G401.6 (cell line): ENCODE results near the gene PTCRA.
A peak's percentile ranks its signal among the peaks of the same experiment; 100 is the strongest.
"Not testable (repeated sequence)": the region's sequence is repeated elsewhere in the genome, so short reads cannot be mapped to it uniquely, and the experiment has no call there.

Experiments used
- FAIRE-seq: peaks from 2 replicates; lab custom pipeline; 2012; peaks lifted over from hg19 to GRCh38; lab: Jason Lieb, UNC

The PTCRA gene

DNA sequence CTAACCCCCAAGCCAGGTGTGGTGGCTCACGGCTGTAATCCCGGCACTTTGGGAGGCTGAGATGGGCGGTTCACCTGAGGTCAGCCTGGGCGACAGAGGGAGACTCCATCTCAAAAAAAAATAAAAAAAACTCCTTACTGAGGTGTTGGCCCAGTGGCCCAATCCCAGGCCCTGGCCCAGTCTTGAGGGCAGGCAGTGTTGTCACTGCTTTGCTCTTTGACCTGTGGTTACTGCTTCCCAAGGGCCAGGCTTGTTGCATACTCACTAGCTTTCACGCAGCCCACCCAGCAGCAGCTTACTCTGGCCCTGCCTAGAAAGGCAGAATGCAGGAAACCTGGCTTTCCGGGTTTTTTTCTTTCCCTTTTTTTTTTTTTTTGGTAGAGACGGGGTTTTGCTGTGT is 26.6 kb downstream of the PTCRA start:
- FAIRE-seq, result no peak

DNA sequence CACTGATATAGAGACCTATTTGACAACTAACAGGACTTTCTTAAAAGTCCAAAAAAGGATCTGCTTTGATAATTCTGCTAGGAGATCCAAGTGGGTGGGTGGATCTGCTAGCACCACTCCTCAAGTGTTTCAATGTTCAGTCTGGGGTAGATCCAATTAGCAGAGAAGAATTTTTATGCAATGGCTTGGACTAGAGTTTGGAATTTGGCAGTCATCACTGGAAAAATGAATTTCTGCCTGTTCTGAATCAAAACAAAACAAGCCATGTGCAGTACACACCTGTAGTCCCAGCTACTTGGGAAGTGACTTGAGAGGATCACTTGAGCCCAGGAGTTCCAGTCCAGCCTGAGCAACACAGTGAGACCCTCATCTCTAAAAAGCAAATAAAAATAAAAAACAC is 32.1 kb downstream of the PTCRA start:
- no peak for FAIRE-seq

DNA sequence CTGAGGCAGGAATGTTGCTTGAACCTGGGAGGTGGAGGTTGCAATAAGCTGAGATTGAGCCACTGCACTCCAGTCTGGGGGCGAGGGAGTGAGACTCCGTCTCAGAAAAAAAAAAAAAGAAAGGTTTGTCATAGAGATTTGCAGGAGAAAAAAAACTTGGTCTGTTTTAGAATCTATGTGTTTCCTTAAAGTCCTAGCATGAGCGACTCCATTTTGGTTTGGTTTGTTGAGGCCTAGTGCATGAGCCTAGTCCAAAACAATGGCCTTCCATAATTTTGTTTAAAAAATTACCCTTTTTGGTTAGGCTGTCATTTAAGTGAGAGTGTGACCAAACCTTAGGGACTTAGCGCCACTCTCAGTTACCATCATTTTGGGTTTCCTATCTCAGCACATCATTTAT is 36.5 kb downstream of the PTCRA start:
- FAIRE-seq, result no peak

DNA sequence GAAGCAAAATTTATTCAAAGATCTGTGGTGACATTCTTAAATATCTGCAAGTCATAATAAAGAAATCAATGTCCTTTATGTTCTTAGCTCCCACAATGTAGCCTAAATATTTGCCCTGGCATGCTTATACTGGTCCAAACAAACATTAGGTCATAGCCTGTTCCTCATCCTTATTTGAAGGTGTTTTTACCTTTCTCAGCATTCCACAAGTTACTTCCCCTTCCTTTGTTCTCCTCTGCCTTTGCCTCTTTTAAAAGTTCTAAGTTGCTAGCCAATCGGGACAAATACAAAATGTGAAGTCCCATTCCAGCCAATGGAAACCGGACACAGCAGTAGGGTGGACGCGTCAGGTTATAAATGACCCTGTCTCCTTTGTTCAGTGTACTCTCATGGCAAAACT is 38.6 kb downstream of the PTCRA start:
- FAIRE-seq, result not testable (repeated sequence)

DNA sequence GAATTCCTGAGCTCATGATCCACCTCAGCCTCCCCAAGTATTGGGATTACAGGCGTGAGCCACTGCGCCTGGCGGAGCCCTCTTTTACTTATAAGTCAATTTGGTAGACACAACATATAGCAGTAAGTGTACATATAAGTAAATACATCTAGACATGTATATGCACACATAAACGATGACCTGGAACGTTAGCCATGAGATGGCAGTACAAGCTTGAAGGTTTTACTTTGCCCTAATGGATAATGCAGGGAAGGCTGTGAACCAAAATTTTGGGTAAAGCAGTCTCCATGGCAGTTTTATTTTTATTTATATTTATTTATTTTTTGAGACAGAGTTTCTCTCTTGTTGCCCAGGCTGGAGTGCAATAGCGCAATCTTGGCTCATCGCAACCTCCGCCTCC is 42.3 kb downstream of the PTCRA start:
- FAIRE-seq, result no peak

DNA sequence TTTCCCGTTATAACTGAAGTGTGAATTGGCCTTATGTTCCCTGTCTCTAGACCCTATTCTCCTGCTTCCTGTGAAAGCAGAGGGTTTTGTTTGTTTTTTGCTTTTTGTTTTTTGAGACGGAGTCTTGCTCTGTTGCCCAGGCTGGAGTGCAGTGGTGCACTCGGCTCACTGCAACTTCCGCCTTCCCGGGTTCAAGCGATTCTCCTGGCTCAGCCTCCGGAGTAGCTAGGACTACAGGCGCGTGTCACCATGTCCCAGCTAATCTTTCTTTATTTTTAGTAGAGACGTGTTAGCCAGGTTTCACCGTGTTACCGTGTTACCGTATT is 44.0 kb downstream of the PTCRA start:
- no peak for FAIRE-seq

DNA sequence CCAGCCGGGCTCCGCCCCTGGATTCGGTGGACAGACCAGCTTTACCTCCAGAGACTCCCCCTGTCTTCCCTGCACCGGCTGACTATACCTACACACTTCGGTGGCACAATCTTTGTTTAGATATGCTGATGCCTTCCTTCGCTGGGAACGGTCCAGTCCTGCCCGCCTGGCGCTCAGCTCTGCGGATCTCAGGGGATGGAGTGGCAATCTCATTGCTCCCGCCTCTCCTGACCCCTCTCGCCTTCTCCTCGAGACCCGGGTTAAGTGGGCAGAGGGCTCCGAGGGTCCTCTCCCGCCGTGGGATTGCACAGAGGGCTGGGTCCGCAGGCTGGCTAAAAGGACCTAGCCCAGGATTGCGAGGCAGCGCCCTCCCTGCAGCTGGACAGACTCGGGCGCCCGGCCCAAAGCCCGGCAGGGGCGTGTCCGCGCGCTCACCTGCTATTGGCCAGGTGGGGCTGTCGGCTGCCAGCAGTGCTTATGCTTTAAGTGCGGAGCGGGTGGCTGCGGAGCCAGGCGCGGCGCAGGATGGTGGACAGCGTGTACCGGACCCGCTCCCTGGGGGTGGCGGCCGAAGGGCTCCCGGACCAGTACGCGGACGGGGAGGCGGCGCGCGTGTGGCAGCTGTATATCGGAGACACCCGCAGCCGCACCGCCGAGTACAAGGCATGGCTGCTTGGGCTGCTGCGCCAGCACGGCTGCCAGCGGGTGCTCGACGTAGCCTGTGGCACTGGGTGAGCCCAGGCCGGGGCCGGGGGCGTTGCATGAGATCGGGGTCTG is 44.6 kb downstream of the PTCRA start, which contains the start of gene GNMT:
Gene GNMT, plus strand, starts transcription at position 512 of the 777 bp plus-strand sequence. Its CDS starts 14 bp downstream, at position 526.
- no peak for FAIRE-seq

DNA sequence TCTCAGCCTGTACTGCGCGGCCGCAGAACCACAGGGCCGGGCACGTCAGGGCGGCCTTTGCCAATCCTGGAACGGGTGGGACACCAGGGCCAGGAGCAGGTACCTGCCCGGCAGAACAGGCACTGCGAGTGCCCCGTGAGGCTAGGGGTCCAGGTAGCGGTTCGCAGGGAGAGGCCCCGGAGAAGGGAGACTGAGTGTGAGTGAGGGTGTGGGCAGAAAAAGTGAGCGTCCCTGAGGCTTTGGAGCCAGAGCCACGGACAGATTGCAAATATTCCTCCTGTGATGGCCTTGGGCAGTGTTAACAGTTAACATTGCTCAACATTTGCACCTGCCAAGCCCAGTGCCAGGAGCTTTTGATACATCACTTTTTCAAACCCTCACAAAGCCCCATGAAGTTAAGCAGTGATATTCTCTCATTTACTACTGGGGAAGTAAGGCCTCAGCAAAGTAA is 45.2 kb downstream of the PTCRA start:
- FAIRE-seq, result no peak

DNA sequence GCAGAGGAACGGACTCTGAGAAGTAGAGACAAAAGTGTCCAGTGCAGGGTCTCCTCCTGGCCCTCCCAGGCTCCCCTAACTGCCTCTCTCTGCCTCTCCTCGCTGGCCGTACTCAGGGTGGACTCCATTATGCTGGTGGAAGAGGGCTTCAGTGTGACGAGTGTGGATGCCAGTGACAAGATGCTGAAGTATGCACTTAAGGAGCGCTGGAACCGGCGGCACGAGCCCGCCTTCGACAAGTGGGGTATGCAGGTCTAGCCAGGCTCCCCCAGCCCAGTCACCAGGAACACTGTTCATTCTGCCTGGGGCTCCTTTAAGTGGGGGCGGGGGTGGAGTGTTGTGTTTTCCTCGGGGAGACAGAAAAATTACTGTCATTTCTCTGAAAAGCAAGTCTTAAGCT is 46.2 kb downstream of the PTCRA start:
- no peak for FAIRE-seq

DNA sequence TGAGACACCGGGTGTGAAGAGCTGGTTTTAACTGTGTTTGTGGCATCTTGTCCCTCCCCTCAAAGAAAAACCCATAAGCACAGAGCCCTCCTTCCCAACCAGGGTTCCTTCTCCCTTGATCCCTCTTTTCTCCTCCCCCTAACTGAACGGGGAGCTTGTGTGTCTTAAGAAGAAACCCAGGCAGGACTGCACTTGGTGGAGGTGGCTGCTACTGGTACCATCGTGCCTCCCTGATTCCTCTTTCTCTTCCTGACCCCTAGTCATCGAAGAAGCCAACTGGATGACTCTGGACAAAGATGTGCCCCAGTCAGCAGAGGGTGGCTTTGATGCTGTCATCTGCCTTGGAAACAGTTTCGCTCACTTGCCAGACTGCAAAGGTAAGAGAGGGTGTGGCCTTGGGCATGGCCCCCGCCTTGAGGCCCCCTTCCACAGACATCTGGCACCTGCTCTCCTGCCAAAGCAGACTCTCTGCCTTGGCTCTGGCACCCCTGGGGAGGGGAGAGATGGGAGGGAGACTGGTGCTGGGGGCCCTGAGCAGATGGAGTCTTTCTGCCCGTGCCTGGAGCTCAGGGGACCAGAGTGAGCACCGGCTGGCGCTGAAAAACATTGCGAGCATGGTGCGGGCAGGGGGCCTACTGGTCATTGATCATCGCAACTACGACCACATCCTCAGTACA is 46.8 kb downstream of the PTCRA start:
- FAIRE-seq, result no peak

DNA sequence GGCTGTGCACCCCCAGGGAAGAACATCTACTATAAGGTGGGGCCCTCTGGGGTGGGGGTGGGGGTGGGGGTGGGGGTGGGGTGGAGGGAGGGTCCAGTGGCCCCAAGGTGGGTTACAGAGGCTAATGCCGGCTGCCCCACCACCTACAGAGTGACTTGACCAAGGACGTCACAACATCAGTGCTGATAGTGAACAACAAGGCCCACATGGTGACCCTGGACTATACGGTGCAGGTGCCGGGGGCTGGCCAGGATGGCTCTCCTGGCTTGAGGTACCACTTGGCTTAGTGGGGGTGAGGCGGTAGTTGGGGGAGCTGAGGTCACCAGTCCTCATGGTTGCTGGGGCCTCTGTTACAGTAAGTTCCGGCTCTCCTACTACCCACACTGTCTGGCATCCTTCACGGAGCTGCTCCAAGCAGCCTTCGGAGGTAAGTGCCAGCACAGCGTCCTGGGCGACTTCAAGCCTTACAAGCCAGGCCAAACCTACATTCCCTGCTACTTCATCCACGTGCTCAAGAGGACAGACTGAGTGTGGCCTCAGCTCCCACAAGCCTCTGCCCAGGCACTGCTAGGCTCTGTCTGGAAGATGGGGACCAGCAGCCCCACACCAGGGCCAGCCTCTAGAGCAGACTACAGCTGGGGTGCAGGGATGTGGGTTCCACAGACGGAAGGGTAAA is 47.5 kb downstream of the PTCRA start:
- no peak for FAIRE-seq

DNA sequence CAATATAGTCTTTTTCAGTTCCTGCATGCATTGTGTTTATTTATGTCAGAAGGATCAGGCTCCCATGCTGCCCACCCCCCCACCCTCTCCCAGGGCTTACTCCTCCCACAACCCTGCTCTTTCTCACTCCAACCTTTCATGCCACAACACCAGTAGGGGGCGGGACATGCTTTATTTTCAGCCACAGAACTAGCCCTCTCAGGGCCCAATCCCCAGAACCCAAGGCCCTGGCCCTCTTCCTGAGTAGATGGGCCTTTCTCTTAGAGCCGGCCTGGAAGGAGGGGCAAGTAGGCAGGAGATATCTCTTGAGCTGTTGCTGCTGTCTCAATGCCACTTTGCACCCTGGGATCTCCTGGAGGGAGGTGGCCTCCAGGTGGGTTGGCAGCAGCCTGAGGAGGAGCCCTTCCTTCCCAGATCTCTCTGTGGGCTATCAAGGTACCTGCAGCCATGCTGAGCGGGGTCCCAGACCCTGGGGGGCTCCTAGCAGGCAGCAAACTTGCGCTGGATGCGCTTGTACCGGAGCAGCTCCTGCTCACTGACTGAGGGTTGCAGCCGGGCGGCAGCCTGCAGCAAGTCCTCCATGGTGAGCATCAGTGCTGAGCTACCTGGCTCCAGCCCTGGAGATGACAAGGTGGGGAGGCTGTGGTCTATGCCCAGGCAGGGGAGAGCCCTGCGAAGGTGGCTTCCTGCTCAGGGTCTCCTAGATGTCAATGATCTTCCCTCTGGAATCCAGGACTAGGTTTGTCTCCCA is 48.2 kb downstream of the PTCRA start:
- FAIRE-seq, result peak; percentile 46

DNA sequence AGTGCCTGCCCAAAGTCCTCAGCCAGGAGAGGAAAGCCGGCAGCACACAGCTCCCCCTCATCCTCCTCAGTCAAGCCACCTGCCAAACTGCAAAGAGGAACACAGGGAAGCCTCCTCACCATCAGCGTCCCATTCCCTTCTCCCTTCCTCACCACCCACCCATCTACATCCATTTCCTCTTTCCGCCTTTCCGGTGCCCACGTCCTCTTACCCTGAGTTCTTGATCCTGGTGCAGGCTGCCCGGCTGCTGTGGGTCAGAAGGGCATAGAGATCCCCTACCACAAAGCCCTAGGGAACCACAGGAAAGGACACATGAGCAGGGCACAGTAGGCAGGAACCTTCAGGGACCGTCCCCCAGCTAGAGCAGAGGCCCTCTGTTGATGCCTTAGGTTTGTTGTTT is 50.7 kb downstream of the PTCRA start:
- FAIRE-seq, result no peak

DNA sequence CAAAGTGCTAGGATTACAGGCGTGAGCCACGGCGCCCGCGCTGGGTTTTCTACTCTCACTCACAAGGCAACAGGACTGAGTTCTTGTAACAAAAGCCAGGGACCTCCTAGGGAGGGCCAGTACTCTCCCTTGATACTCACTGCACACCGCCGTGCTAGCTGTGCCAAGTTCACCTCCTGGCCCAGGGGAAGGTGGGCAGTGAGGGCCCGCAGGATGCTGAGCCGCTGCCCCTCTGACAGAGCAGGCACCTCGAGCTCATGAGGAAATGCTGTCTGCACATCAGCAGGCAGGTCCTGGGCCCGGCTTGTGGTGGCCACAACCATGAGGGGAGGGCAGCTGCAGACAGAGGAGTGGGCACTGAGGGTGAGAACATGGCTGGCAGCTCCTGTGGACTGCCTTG is 51.4 kb downstream of the PTCRA start:
- no peak for FAIRE-seq

DNA sequence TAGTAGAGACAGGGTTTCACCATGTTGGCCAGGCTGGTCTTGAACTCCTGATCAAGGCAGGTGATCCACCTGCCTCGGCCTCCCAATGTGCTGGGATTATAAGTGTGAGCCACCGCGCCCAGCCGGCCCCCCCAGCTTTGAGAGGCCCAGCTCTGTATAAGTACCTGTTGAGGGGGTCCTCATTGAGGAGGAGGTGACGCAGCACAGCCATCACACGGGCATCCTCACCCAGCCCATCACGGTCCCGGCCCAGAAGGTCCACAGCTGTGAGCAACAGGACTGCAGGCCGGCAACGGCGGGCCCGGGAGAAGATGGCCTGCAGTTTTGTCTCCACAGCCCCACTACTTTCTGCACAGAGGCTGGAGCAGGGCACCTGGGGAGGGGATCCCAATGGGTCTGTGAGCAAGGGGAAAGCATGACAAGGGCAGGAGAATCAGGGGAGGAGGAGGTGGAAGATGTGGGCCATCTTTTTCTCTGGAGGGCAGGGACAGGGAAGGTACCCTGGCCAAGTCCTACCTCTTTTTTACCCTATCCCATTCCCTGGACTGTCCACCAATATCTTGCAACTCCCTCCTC is 52.4 kb downstream of the PTCRA start:
- no peak for FAIRE-seq

DNA sequence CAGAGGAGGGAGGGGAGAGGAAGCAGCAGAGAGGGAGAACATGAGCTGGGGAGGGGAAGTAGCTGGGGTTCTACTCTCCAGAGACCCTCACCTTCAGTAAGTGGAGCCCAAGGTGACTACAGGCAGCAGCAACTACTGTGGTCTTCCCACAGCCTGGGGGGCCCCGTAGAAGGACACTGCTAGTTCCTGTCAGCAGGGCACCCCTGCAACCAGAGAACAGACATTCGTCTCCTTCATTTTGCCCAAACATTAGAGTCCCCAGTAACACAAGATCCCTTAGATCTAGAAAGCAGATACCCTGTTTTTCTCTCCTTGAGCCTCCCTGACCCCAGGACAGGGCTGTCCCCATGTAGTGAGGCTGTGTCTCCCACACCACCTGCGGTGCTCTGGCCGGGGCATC is 52.9 kb downstream of the PTCRA start:
- no peak for FAIRE-seq

DNA sequence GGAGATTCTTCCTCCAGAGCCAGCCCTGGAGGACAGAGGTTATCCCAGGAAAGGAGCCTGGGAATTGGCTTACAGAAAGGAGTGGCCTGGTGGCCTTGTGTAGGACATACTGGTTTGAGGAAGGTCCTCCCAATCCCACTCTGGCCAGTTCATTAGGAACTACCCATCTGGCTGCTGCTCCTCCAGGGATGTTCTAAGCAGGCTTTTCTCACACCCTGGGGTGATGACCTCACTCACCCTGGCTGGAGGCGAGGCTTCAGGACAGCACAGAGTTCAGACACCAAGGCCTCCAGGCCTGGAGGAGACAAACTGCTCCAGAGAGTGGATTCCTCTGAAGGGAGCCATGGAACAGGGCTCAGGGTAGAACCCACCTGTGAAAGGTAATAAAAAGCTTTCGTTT is 53.6 kb downstream of the PTCRA start:
- no peak for FAIRE-seq

DNA sequence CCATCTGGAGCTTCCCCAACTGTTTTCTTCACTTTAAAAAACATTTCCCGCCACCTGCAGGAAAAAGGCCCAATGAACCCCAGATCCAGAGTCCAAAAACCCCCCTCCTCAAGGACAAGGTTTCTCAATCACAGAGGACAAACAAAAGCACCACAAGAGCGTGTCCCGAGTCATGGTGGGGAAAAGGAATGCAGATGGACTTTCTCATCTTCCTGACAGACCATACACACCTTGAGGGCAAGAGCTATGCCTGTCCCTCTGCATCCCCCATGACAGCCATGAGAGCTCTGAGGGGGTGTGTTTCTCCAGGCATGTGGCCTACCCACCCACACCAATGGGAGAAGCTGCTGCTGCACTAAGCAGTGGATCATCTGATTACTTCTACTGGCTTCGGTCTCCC is 54.1 kb downstream of the PTCRA start:
- no peak for FAIRE-seq

DNA sequence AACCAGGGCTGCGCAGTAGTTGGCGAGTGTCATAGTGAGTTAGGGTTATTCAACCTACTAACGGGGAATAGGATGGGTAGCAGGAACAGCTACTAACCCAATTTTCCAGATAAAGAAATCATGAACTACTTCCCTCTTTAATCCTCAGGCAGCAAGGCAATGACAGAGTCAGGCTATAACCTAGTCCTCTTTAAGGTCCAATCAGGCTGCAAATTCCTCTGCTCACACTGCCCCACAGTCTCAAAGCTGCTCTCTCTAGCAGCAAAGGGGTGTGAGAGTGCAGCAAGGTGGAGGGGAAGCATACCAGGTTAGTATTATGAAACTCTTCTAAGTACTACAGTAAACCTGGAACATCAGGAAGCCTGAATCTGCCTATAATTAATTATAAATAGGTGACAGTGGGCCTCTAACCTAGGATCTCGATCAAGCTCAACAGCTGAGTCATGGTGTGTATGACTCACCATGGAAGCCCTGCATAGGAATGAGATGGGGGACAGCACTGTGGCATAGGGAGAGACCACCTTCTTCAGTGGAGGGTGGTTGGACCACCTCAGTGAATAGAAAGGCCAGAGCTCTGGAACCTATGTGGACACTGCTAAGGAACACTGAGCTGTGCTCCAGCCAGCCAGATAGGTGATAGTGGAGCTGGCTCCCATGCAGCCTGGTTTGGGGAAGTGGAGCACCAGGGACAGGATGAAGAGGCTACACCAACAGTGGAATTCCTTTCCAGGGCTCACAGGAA is 55.2 kb downstream of the PTCRA start:
- FAIRE-seq, result no peak

DNA sequence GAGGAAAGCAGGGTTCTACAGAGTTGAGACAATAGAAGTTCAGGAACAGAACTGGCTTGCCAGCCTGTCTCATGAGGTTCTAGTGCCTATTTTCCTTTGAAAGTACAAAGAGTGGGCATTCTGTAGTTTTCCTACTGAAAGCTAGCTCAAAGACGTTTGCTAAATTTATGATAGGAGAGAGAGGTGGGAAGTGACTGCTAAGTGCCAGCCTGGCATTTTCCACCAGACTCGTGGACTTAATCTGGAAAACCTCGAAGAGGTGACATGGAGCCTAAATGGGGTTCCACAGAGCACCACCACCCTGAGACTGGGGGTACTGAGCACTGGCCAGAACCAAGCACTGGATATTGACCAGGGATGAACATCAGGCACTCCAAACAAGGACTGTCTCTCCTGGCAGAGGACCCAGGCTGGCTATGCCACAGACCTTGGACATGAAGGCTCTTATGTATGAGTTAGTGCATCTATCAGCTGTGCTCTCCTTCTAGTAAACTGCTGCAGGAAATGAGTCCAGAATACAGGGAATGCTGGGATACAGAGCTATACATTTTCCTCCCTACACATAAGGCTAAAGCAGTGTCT is 56.0 kb downstream of the PTCRA start:
- no peak for FAIRE-seq

DNA sequence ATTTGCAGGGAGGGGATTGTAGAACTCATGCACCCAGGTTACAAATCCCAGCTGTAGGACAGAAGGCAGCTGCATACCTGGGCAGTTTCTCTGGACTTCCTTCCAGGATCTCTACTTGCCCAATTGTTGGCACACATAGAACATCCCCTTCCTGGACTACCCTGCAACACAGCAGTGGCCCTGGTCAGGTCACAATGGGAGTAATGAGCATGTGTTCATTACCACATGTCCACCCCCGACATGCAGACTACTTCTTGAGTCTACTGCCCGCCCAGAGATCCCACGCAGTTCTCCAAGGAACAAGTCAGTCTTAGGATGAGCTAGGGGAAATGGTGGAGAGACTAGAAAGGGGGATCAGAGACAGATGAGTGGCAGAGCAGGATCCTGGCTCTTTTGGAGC is 58.1 kb downstream of the PTCRA start:
- FAIRE-seq, result no peak
